Neural progenitor cell (in vitro differentiated cells): ENCODE measurements around the gene MCCC1.

ENCODE experiments used
- EZH2 ChIP-seq: fragments of 200-600 bp; sonication (generic); IDR thresholded peaks from 2 replicates; pipeline ENCODE4 v1.6.1; 2017; ENCODE audit warnings: antibody characterized with exemption, mild to moderate bottlenecking, moderate library complexity
- EZH2phosphoT487 ChIP-seq: fragments of 200-600 bp; sonication (generic); IDR thresholded peaks from 2 replicates; pipeline ENCODE4 v1.6.1; 2017; ENCODE audit warnings: antibody characterized with exemption
- TF ChIP-seq, protein P1 (sequence below): fragments of 200-600 bp; sonication (generic); IDR thresholded peaks from 2 replicates; pipeline ENCODE4 v1.5.1; 2017; ENCODE audit warnings: antibody characterized with exemption, mild to moderate bottlenecking

DNA sequence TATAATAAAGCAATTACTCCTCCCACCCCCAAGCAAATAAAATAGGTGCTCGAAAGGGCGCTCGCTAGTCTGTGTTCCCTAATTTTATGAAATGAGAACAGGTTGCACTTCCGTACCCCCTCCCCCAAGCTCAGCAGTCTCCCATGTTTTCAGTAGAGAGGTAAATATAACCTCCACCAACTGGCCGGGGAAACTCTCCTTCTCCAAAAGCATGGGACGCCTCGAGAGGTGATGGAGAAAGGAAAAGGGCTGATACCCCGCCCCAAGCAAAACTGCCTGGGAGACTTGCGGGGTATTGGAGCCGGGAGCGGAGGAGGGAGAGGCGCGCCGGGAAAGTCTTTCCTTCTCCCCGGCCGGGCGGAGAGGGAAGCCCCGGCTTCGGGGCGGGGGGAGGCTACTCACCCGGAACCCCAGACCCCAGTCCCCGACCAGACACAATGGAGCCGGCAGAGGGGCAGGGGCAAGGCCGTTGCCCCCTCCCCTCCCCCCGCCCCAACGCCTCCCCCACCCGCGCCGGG lies 119.6 kb downstream of the MCCC1 start:
- TF ChIP-seq, protein P1, sequence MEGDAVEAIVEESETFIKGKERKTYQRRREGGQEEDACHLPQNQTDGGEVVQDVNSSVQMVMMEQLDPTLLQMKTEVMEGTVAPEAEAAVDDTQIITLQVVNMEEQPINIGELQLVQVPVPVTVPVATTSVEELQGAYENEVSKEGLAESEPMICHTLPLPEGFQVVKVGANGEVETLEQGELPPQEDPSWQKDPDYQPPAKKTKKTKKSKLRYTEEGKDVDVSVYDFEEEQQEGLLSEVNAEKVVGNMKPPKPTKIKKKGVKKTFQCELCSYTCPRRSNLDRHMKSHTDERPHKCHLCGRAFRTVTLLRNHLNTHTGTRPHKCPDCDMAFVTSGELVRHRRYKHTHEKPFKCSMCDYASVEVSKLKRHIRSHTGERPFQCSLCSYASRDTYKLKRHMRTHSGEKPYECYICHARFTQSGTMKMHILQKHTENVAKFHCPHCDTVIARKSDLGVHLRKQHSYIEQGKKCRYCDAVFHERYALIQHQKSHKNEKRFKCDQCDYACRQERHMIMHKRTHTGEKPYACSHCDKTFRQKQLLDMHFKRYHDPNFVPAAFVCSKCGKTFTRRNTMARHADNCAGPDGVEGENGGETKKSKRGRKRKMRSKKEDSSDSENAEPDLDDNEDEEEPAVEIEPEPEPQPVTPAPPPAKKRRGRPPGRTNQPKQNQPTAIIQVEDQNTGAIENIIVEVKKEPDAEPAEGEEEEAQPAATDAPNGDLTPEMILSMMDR, result no peak
- TF ChIP-seq EZH2 (no peak), EZH2phosphoT487 (no peak)
